Endothelial cell of umbilical vein (primary cell): ENCODE results near the gene ITFG1. TPM values are rescaled to one million over a fixed set of nuclear protein-coding genes. Genes with fewer than 3 reads are reported as not detected.

Source experiments
- BruUV-seq: library from RNA; stranded (reverse); fragments of 400-500 nt; replicated peaks from 2 replicates; lab custom pipeline; 2021; lab: Mats Ljungman, UMichigan
- CTCF ChIA-PET: fragments of 300-600, 350-600 bp; sonication (Branson Sonifier 250); formaldehyde crosslinking; loops from one replicate; lab custom pipeline; 2021; ENCODE audit warnings: antibody characterized with exemption, inconsistent platforms; lab: Charles Lee
- POLR2A ChIA-PET: fragments of 300-600, 350-600 bp; sonication (Branson Sonifier 250); formaldehyde crosslinking; loops from one replicate; lab custom pipeline; 2021; ENCODE audit warnings: antibody characterized with exemption, inconsistent platforms; lab: Charles Lee
- DNase-seq: peaks from one replicate; pipeline ENCODE4 v3.0.0-alpha.2; 2011; ENCODE audit warnings: low read depth, low spot score
- FAIRE-seq: peaks from 2 replicates; lab custom pipeline; 2011; peaks lifted over from hg19 to GRCh38; lab: Jason Lieb, UNC
- H2AFZ ChIP-seq: 2 replicates; pipeline ENCODE4 v1.6.0; 2012; ENCODE audit warnings: low read depth, low read length, control low read depth, inconsistent platforms
- H3K27ac ChIP-seq: 2 replicates; pipeline ENCODE4 v1.5.1; 2011; ENCODE audit warnings: low read depth, mild to moderate bottlenecking, control low read depth, low read length, moderate library complexity; ENCODE audit not compliant: insufficient read depth
- H3K27me3 ChIP-seq, 2 experiments: 2 replicates each; pipeline versions ENCODE4 v1.6.0 to v1.6.1; 2011; ENCODE audit warnings: low read length in 2 of 2, mixed read lengths in 1 of 2; ENCODE audit not compliant: control insufficient read depth in 2 of 2, insufficient read depth in 2 of 2
- H3K36me3 ChIP-seq, 2 experiments: 2 replicates in 1 of 2; 3 replicates in 1 of 2; pipeline ENCODE4 v1.5.1; 2011; ENCODE audit warnings: low read length in 2 of 2, mild to moderate bottlenecking in 1 of 2, moderate library complexity in 1 of 2; ENCODE audit not compliant: control insufficient read depth in 2 of 2, insufficient read depth in 2 of 2; ENCODE audit errors: extremely low read depth in 1 of 2
- H3K4me1 ChIP-seq: 3 replicates; pipeline ENCODE4 v1.5.1; 2011; ENCODE audit warnings: mild to moderate bottlenecking, low read length; ENCODE audit not compliant: control insufficient read depth, insufficient read depth; ENCODE audit errors: extremely low read depth
- H3K4me2 ChIP-seq: 2 replicates; pipeline ENCODE4 v1.6.1; 2011; ENCODE audit warnings: low read length, control low read depth, mixed read lengths; ENCODE audit not compliant: insufficient read depth
- H3K4me3 ChIP-seq, 3 experiments: fragments of 200-600 bp in 1 of 3; sonication (generic), shearing (Covaris generic) in 1 of 3; replicated peaks in 1 of 3; 2 replicates each; pipeline ENCODE4 v1.5.1; 2011 to 2016; ENCODE audit warnings: control low read depth in 3 of 3, low read length in 3 of 3, mild to moderate bottlenecking in 2 of 3, inconsistent platforms in 1 of 3, low read depth in 1 of 3, moderate library complexity in 1 of 3; ENCODE audit not compliant: insufficient read depth in 1 of 3
- H3K79me2 ChIP-seq: 2 replicates; pipeline ENCODE4 v1.6.0; 2012; ENCODE audit warnings: low read length, inconsistent platforms; ENCODE audit not compliant: control insufficient read depth, insufficient read depth
- H3K9ac ChIP-seq: replicated peaks from 2 replicates; pipeline ENCODE3; 2011; ENCODE audit warnings: low read length, control low read depth; ENCODE audit not compliant: insufficient read depth; ENCODE audit errors: extremely low read depth
- H3K9me1 ChIP-seq: replicated peaks from 3 replicates; pipeline ENCODE4 v1.6.0; 2011; ENCODE audit warnings: mild to moderate bottlenecking, low read length; ENCODE audit not compliant: control insufficient read depth, insufficient read depth; ENCODE audit errors: extremely low read depth
- H3K9me3 ChIP-seq: replicated peaks from 2 replicates; pipeline ENCODE4 v1.5.1; 2012; ENCODE audit warnings: low read length, inconsistent platforms; ENCODE audit not compliant: control insufficient read depth, insufficient read depth
- H4K20me1 ChIP-seq: replicated peaks from 2 replicates; pipeline ENCODE3; 2011; ENCODE audit warnings: mild to moderate bottlenecking, low read length; ENCODE audit not compliant: control insufficient read depth, insufficient read depth; ENCODE audit errors: extremely low read depth
- CTCF ChIP-seq, 2 donors: IDR thresholded peaks; 1 replicate in 1 of 2; 2 replicates in 1 of 2; pipeline ENCODE4 v1.5.1; 2011; ENCODE audit warnings: low read length in 2 of 2, mild to moderate bottlenecking in 2 of 2, moderate library complexity in 2 of 2, control low read depth in 1 of 2, inconsistent platforms in 1 of 2, low read depth in 1 of 2; ENCODE audit not compliant: insufficient read depth in 1 of 2; ENCODE audit errors: extremely low read depth in 1 of 2
- EZH2 ChIP-seq: IDR thresholded peaks from 2 replicates; pipeline ENCODE4 v1.6.1; 2012; ENCODE audit warnings: borderline replicate concordance, low read depth, mild to moderate bottlenecking, moderate library complexity, low read length, inconsistent platforms; ENCODE audit not compliant: severe bottlenecking
- FOS ChIP-seq: IDR thresholded peaks from 2 replicates; pipeline ENCODE4 v1.6.1; 2011; ENCODE audit warnings: mild to moderate bottlenecking, low read length, moderate library complexity, borderline replicate concordance; ENCODE audit not compliant: insufficient read depth
- GATA2 ChIP-seq: IDR thresholded peaks from 2 replicates; pipeline ENCODE4 v1.7.0; 2011; ENCODE audit warnings: low read depth, mild to moderate bottlenecking, moderate library complexity, mixed read lengths, low read length; ENCODE audit not compliant: insufficient read length, insufficient read depth
- JUN ChIP-seq: IDR thresholded peaks from 2 replicates; pipeline ENCODE4 v1.6.1; 2011; ENCODE audit warnings: borderline replicate concordance, low read depth; ENCODE audit not compliant: insufficient read length, insufficient read depth
- MAX ChIP-seq: IDR thresholded peaks from 2 replicates; pipeline ENCODE4 v1.6.1; 2011; ENCODE audit not compliant: insufficient read depth, insufficient read length
- MYC ChIP-seq: IDR thresholded peaks from one replicate; pipeline ENCODE4 v1.6.1; 2011; ENCODE audit warnings: mild to moderate bottlenecking, low read depth, low read length
- POLR2A ChIP-seq: IDR thresholded peaks from 2 replicates; pipeline ENCODE4 v1.6.1; 2012; ENCODE audit warnings: low read depth, mild to moderate bottlenecking, control low read depth, low read length
- POLR2AphosphoS5 ChIP-seq: IDR thresholded peaks from 2 replicates; pipeline ENCODE4 v1.6.1; 2012; ENCODE audit warnings: low read depth, mild to moderate bottlenecking, control low read depth, low read length, moderate library complexity; ENCODE audit not compliant: insufficient read depth
- dilution Hi-C: fragments of 300-500 bp; cut with MboI; formaldehyde crosslinking; loops from one replicate; pipeline ENCODE4 v1.15.0; 2019; ENCODE audit warnings: low sequenced_read_pairs; ENCODE audit not compliant: extremely low pct_ligation_motif_present
- intact Hi-C: fragments of 100-400 bp; cut with micrococcal nuclease; formaldehyde crosslinking; loops from one replicate; pipeline ENCODE4 v1.10.0; 2022
- polyA plus RNA-seq, 4 experiments: library from polyadenylated mRNA; depleted of rRNA in 3 of 4; stranded (reverse) in 3 of 4; unstranded in 1 of 4; fragments of >200 nt; gene quantifications; 2 replicates each; pipeline versions ENCODE4 v1.2.1 to v1.2.3, GENCODE V29; 2011 to 2012; ENCODE audit warnings: missing spikeins in 1 of 4
- total RNA-seq: library from RNA; stranded (reverse); gene quantifications from 2 replicates; pipeline ENCODE4 v1.2.3, GENCODE V29; 2021

Gene ITFG1
- total and polyA plus RNA-seq, 2 donors (not counting 3 experiments of a cell fraction or from before 2014, with no cell fraction given): 32.1 to 44.2 TPM

GRCh38 chr16:47386201-47386718, 74.6 kb downstream of the ITFG1 start:
- no peaks in the 10 kb centered on the region for H3K79me2 ChIP-seq
- no peaks in the 10 kb centered on the region for H3K9me3 ChIP-seq
- dilution Hi-C loops: no loop called here
- H3K4me2 ChIP-seq: no peak overlapping the region
- H3K4me1 ChIP-seq: no peaks in the 10 kb centered on the region
- H3K27me3 ChIP-seq: no peaks in the 10 kb centered on the region
- TF ChIP-seq POLR2AphosphoS5 (no peak), JUN (no peak), POLR2A (no peak), MYC (no peak), CTCF (IDR thresholded peaks at IDR 0.05; ENCODE audit: extremely low read depth in 1 of 2, insufficient read depth in 1 of 2, low read depth in 1 of 2, low read length in 2 of 2) (no peak), MAX (no peak), FOS (no peak), GATA2 (no peak), EZH2 (no peak)
- no peak overlapping the region for H3K27ac ChIP-seq
- H4K20me1 ChIP-seq: no peaks in the 10 kb centered on the region
- intact Hi-C loops: no loop called here
- POLR2A ChIA-PET: no interaction called here
- H3K9ac ChIP-seq: no peak overlapping the region
- H3K9me1 ChIP-seq: no peaks in the 10 kb centered on the region
- no peak for DNase-seq
- CTCF ChIA-PET: no interaction called here
- FAIRE-seq: no peak
- no peak overlapping the region for H2AFZ ChIP-seq
- no peaks in the 10 kb centered on the region for H3K36me3 ChIP-seq
- BruUV-seq: no TSS peak
- no peak overlapping the region for H3K4me3 ChIP-seq
